ENCODE results near the gene NSG1.

The NSG1 gene

GRCh38 chr4:4364486-4365208, 22.3 kb upstream of the NSG1 start:
- Mint-ChIP-seq H3K4me1 (no peaks in the 10 kb centered on the region), H3K9me3 (peaks cover 17% of the 10 kb centered on the region), H3K36me3 (ENCODE audit: low read depth) (no peaks in the 10 kb centered on the region), H3K4me3 (no peak overlapping the region), H3K27me3 (ENCODE audit: low read depth) (peaks cover 40% of the 10 kb centered on the region), H3K27ac (no peak overlapping the region)
- TF ChIP-seq, protein P1, sequence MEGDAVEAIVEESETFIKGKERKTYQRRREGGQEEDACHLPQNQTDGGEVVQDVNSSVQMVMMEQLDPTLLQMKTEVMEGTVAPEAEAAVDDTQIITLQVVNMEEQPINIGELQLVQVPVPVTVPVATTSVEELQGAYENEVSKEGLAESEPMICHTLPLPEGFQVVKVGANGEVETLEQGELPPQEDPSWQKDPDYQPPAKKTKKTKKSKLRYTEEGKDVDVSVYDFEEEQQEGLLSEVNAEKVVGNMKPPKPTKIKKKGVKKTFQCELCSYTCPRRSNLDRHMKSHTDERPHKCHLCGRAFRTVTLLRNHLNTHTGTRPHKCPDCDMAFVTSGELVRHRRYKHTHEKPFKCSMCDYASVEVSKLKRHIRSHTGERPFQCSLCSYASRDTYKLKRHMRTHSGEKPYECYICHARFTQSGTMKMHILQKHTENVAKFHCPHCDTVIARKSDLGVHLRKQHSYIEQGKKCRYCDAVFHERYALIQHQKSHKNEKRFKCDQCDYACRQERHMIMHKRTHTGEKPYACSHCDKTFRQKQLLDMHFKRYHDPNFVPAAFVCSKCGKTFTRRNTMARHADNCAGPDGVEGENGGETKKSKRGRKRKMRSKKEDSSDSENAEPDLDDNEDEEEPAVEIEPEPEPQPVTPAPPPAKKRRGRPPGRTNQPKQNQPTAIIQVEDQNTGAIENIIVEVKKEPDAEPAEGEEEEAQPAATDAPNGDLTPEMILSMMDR (IDR thresholded peaks at IDR 0.05; ENCODE audit: unreplicated experiment in 3 of 3): no peak

- no peak overlapping the region for H3K27ac Mint-ChIP-seq
- TF ChIP-seq, protein P1 (IDR thresholded peaks at IDR 0.05; ENCODE audit: unreplicated experiment in 3 of 3): no peak
- no peak overlapping the region for H3K4me3 Mint-ChIP-seq
- peaks cover 57% of the 10 kb centered on the region for H3K27me3 Mint-ChIP-seq (ENCODE audit: low read depth)
- no peaks in the 10 kb centered on the region for H3K36me3 Mint-ChIP-seq (ENCODE audit: low read depth)
- H3K9me3 Mint-ChIP-seq: peaks cover 14% of the 10 kb centered on the region
- no peaks in the 10 kb centered on the region for H3K4me1 Mint-ChIP-seq
Observed at GRCh38 chr4:4368809-4369580, 17.9 kb upstream of the NSG1 start.

GRCh38 chr4:4374388-4375098, 12.4 kb upstream of the NSG1 start:
- no peak overlapping the region for H3K27ac Mint-ChIP-seq
- TF ChIP-seq, protein P1 (IDR thresholded peaks at IDR 0.05; ENCODE audit: unreplicated experiment in 3 of 3): no peak
- peaks cover 81% of the 10 kb centered on the region for H3K27me3 Mint-ChIP-seq (ENCODE audit: low read depth)
- H3K4me1 Mint-ChIP-seq: no peaks in the 10 kb centered on the region
- no peaks in the 10 kb centered on the region for H3K36me3 Mint-ChIP-seq (ENCODE audit: low read depth)
- peaks cover 3% of the 10 kb centered on the region for H3K9me3 Mint-ChIP-seq
- H3K4me3 Mint-ChIP-seq: no peak overlapping the region

- peaks cover 3% of the 10 kb centered on the region for H3K9me3 Mint-ChIP-seq
- H3K36me3 Mint-ChIP-seq (ENCODE audit: low read depth): no peaks in the 10 kb centered on the region
- no peak overlapping the region for H3K4me3 Mint-ChIP-seq
- TF ChIP-seq, protein P1 (IDR thresholded peaks at IDR 0.05; ENCODE audit: unreplicated experiment in 3 of 3): no peak
- H3K27ac Mint-ChIP-seq: no peak overlapping the region
- no peaks in the 10 kb centered on the region for H3K4me1 Mint-ChIP-seq
- peaks cover 85% of the 10 kb centered on the region for H3K27me3 Mint-ChIP-seq (ENCODE audit: low read depth)
Observed at GRCh38 chr4:4376074-4376473, 10.8 kb upstream of the NSG1 start.

GRCh38 chr4:4377191-4377590, 9.7 kb upstream of the NSG1 start:
- no peaks in the 10 kb centered on the region for H3K36me3 Mint-ChIP-seq (ENCODE audit: low read depth)
- no peaks in the 10 kb centered on the region for H3K4me1 Mint-ChIP-seq
- H3K27me3 Mint-ChIP-seq (ENCODE audit: low read depth): peaks cover 82% of the 10 kb centered on the region
- peaks cover 3% of the 10 kb centered on the region for H3K9me3 Mint-ChIP-seq
- H3K4me3 Mint-ChIP-seq: no peak overlapping the region
- H3K27ac Mint-ChIP-seq: no peak overlapping the region
- TF ChIP-seq, protein P1 (IDR thresholded peaks at IDR 0.05; ENCODE audit: unreplicated experiment in 3 of 3): no peak

Measured in nephron (organoid).